Measurements from ENCODE around the gene PMS1. TPM values are rescaled to one million over a fixed set of nuclear protein-coding genes. Genes with fewer than 3 reads are reported as not detected.

The PMS1 gene
- total and polyA plus RNA-seq, 2 donors (not counting 3 experiments of a cell fraction or from before 2014, with no cell fraction given) = 6.6 to 27.8 TPM

- H3K4me2 ChIP-seq (ENCODE audit: insufficient read depth, low read length) = no peak overlapping the region
- TF ChIP-seq FOS (IDR thresholded peaks at IDR 0.05; ENCODE audit: borderline replicate concordance, insufficient read depth, low read length) = no peak
- no peak overlapping the region for H3K27ac ChIP-seq (ENCODE audit: insufficient read depth, low read depth, low read length)
- H4K20me1 ChIP-seq (replicated peaks; ENCODE audit: control insufficient read depth, extremely low read depth, insufficient read depth, low read length) = no peaks in the 10 kb centered on the region
- FAIRE-seq (no peak), DNase-seq (ENCODE audit: low read depth, low spot score) (no peak)
- no peak overlapping the region for H3K9ac ChIP-seq (replicated peaks; ENCODE audit: extremely low read depth, insufficient read depth, low read length)
- intact Hi-C loops (cut with micrococcal nuclease) = no loop called here
- CTCF ChIA-PET = no interaction called here
- dilution Hi-C loops (cut with MboI; ENCODE audit: extremely low pct_ligation_motif_present, low sequenced_read_pairs) = no loop called here
- H3K9me1 ChIP-seq (replicated peaks; ENCODE audit: control insufficient read depth, extremely low read depth, insufficient read depth, low read length) = no peaks in the 10 kb centered on the region
- H3K27me3 ChIP-seq (ENCODE audit: control insufficient read depth in 2 of 2, insufficient read depth in 2 of 2, low read length in 2 of 2) = no peaks in the 10 kb centered on the region
- BruUV-seq (replicated peaks) = no TSS peak
- H2AFZ ChIP-seq (ENCODE audit: low read depth, low read length) = no peak overlapping the region
- no peaks in the 10 kb centered on the region for H3K79me2 ChIP-seq (ENCODE audit: control insufficient read depth, insufficient read depth, low read length)
- POLR2A ChIA-PET = no interaction called here
- no peaks in the 10 kb centered on the region for H3K9me3 ChIP-seq (replicated peaks; ENCODE audit: control insufficient read depth, insufficient read depth, low read length)
- H3K4me1 ChIP-seq (ENCODE audit: control insufficient read depth, extremely low read depth, insufficient read depth, low read length) = no peaks in the 10 kb centered on the region
- H3K4me3 ChIP-seq (replicated peaks in 1 of 3; ENCODE audit: insufficient read depth in 1 of 3, low read depth in 1 of 3, low read length in 3 of 3) = no peak overlapping the region
- H3K36me3 ChIP-seq (ENCODE audit: control insufficient read depth in 2 of 2, extremely low read depth in 1 of 2, insufficient read depth in 2 of 2, low read length in 2 of 2) = no peaks in the 10 kb centered on the region
Measured at GRCh38 chr2:189851174-189851826, 67.0 kb downstream of the PMS1 start.

- no peaks in the 10 kb centered on the region for H3K79me2 ChIP-seq (ENCODE audit: control insufficient read depth, insufficient read depth, low read length)
- no TSS peak for BruUV-seq (replicated peaks)
- no peaks in the 10 kb centered on the region for H3K9me1 ChIP-seq (replicated peaks; ENCODE audit: control insufficient read depth, extremely low read depth, insufficient read depth, low read length)
- dilution Hi-C loops (cut with MboI; ENCODE audit: extremely low pct_ligation_motif_present, low sequenced_read_pairs) = no loop called here
- no peak overlapping the region for H3K4me3 ChIP-seq (replicated peaks in 1 of 3; ENCODE audit: insufficient read depth in 1 of 3, low read depth in 1 of 3, low read length in 3 of 3)
- no peak for FAIRE-seq
- no peak overlapping the region for H3K27ac ChIP-seq (ENCODE audit: insufficient read depth, low read depth, low read length)
- H3K4me2 ChIP-seq (ENCODE audit: insufficient read depth, low read length) = no peak overlapping the region
- H3K4me1 ChIP-seq (ENCODE audit: control insufficient read depth, extremely low read depth, insufficient read depth, low read length) = no peaks in the 10 kb centered on the region
- no peaks in the 10 kb centered on the region for H3K9me3 ChIP-seq (replicated peaks; ENCODE audit: control insufficient read depth, insufficient read depth, low read length)
- no peaks in the 10 kb centered on the region for H3K36me3 ChIP-seq (ENCODE audit: control insufficient read depth in 2 of 2, extremely low read depth in 1 of 2, insufficient read depth in 2 of 2, low read length in 2 of 2)
- intact Hi-C loops (cut with micrococcal nuclease) = no loop called here
- TF ChIP-seq CTCF (IDR thresholded peaks at IDR 0.05; ENCODE audit: extremely low read depth in 1 of 2, insufficient read depth in 1 of 2, low read depth in 1 of 2, low read length in 2 of 2) (no peak), JUN (IDR thresholded peaks at IDR 0.05; ENCODE audit: borderline replicate concordance, insufficient read depth, insufficient read length, low read depth) (no peak), POLR2A (IDR thresholded peaks at IDR 0.05; ENCODE audit: low read depth, low read length) (no peak), POLR2AphosphoS5 (IDR thresholded peaks at IDR 0.05; ENCODE audit: insufficient read depth, low read depth, low read length) (no peak), GATA2 (IDR thresholded peaks at IDR 0.05; ENCODE audit: insufficient read depth, insufficient read length, low read depth, low read length) (no peak), FOS (IDR thresholded peaks at IDR 0.05; ENCODE audit: borderline replicate concordance, insufficient read depth, low read length) (no peak), EZH2 (IDR thresholded peaks at IDR 0.05; ENCODE audit: borderline replicate concordance, low read depth, low read length, severe bottlenecking) (no peak), MAX (IDR thresholded peaks at IDR 0.05; ENCODE audit: insufficient read depth, insufficient read length) (no peak)
- no peaks in the 10 kb centered on the region for H3K27me3 ChIP-seq (ENCODE audit: control insufficient read depth in 2 of 2, insufficient read depth in 2 of 2, low read length in 2 of 2)
- ChIA-PET POLR2A (no interaction called here), CTCF (interaction anchor here (1.6 kb wide), 1 partner anchor 56 kb away, joined by 5 read pairs; no protein-coding TSS in a partner anchor)
- no peak overlapping the region for H2AFZ ChIP-seq (ENCODE audit: low read depth, low read length)
- DNase-seq (ENCODE audit: low read depth, low spot score) = no peak
- H3K9ac ChIP-seq (replicated peaks; ENCODE audit: extremely low read depth, insufficient read depth, low read length) = no peak overlapping the region
- no peaks in the 10 kb centered on the region for H4K20me1 ChIP-seq (replicated peaks; ENCODE audit: control insufficient read depth, extremely low read depth, insufficient read depth, low read length)
Measured at GRCh38 chr2:189854187-189854586, 69.9 kb downstream of the PMS1 start.

All from endothelial cell of umbilical vein (primary cell).